ENCODE data around the gene C1orf174.
"Not testable (repeated sequence)": the region's sequence is repeated elsewhere in the genome, so short reads cannot be mapped to it uniquely, and the experiment has no call there.

C1orf174 gene

GRCh38 chr1:3918966-3919611 lies 19.0 kb upstream of the C1orf174 start:
- Mint-ChIP-seq H3K36me3 (ENCODE audit: low read depth) (no peaks in the 10 kb centered on the region), H3K4me1 (ENCODE audit: low read depth) (no peaks in the 10 kb centered on the region), H3K27me3 (ENCODE audit: low read depth) (no peaks in the 10 kb centered on the region), H3K27ac (no peak overlapping the region), H3K4me3 (no peak overlapping the region), H3K9me3 (no peaks in the 10 kb centered on the region)

GRCh38 chr1:3918359-3918758 lies 18.3 kb upstream of the C1orf174 start:
- H3K36me3 Mint-ChIP-seq (ENCODE audit: low read depth); H3K27ac Mint-ChIP-seq; H3K4me1 Mint-ChIP-seq (ENCODE audit: low read depth); H3K4me3 Mint-ChIP-seq; H3K27me3 Mint-ChIP-seq (ENCODE audit: low read depth); H3K9me3 Mint-ChIP-seq: not testable (repeated sequence)

DNA sequence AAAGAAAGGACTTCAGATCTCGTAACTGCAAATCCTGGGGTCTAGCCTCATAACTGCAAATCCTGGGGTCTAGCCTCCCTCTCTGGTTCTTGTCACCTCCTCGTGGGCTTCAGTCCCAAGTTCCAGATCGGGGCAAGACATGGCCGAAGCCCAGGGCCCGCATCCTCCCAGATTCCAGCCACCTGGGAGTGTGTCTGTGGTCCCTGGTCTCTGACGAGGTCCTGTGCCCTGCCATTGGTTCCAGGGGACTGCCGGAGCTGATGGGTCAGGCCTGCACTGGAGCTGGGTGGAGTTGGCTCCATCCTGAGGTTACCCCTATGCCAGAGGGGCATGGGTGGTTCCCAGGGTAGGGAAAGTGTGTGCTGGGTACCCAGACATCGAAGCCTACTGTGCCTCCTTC lies 17.7 kb upstream of the C1orf174 start:
- H3K36me3 Mint-ChIP-seq (ENCODE audit: low read depth), result no peaks in the 10 kb centered on the region
- H3K27me3 Mint-ChIP-seq (ENCODE audit: low read depth), result no peaks in the 10 kb centered on the region
- H3K4me1 Mint-ChIP-seq (ENCODE audit: low read depth), result no peaks in the 10 kb centered on the region
- no peaks in the 10 kb centered on the region for H3K9me3 Mint-ChIP-seq
- H3K4me3 Mint-ChIP-seq, result no peak overlapping the region
- H3K27ac Mint-ChIP-seq, result no peak overlapping the region

DNA sequence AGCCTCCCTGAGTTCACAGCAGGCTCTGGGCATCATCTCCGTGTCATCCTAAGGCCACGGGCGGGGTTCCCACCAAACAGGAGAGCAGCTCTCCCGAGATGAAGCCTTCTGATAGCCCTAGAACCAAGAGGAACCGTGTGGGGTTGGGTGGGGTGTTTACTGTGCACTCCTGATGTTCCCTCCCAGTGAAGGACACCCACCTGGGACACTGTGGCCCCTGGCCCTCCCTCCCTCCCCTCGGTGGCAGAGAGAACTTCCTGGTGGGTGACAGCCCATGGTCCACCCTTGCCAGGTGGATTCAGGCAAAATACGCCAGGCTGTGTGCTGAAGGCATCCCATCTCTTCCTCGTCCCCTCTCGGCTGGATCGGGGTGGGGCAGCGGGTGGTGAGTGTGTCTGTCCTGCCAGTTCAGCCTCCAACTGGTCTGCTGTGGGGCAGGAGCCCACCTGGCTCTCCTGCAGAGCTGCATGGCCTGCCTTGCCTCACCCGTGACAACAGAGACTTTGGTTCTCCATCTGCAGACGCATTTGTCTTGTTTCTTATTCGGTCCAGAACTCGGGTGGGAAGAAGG lies 15.6 kb upstream of the C1orf174 start:
- H3K27me3 Mint-ChIP-seq (ENCODE audit: low read depth), result no peaks in the 10 kb centered on the region
- H3K4me3 Mint-ChIP-seq, result no peak overlapping the region
- no peak overlapping the region for H3K27ac Mint-ChIP-seq
- no peaks in the 10 kb centered on the region for H3K36me3 Mint-ChIP-seq (ENCODE audit: low read depth)
- H3K9me3 Mint-ChIP-seq, result no peaks in the 10 kb centered on the region
- H3K4me1 Mint-ChIP-seq (ENCODE audit: low read depth), result no peaks in the 10 kb centered on the region

- no peak overlapping the region for H3K4me3 Mint-ChIP-seq
- H3K4me1 Mint-ChIP-seq (ENCODE audit: low read depth), result no peaks in the 10 kb centered on the region
- H3K27me3 Mint-ChIP-seq (ENCODE audit: low read depth), result no peaks in the 10 kb centered on the region
- H3K9me3 Mint-ChIP-seq, result no peaks in the 10 kb centered on the region
- H3K27ac Mint-ChIP-seq, result no peak overlapping the region
- H3K36me3 Mint-ChIP-seq (ENCODE audit: low read depth), result no peaks in the 10 kb centered on the region
These were observed 14.8 kb upstream of the C1orf174 start for GRCh38 chr1:3914911-3915310.

GRCh38 chr1:3914331-3914851 lies 14.3 kb upstream of the C1orf174 start:
- Mint-ChIP-seq H3K9me3 (no peaks in the 10 kb centered on the region), H3K4me3 (no peak overlapping the region), H3K36me3 (ENCODE audit: low read depth) (no peaks in the 10 kb centered on the region), H3K27ac (no peak overlapping the region), H3K4me1 (ENCODE audit: low read depth) (no peaks in the 10 kb centered on the region), H3K27me3 (ENCODE audit: low read depth) (no peaks in the 10 kb centered on the region)

DNA sequence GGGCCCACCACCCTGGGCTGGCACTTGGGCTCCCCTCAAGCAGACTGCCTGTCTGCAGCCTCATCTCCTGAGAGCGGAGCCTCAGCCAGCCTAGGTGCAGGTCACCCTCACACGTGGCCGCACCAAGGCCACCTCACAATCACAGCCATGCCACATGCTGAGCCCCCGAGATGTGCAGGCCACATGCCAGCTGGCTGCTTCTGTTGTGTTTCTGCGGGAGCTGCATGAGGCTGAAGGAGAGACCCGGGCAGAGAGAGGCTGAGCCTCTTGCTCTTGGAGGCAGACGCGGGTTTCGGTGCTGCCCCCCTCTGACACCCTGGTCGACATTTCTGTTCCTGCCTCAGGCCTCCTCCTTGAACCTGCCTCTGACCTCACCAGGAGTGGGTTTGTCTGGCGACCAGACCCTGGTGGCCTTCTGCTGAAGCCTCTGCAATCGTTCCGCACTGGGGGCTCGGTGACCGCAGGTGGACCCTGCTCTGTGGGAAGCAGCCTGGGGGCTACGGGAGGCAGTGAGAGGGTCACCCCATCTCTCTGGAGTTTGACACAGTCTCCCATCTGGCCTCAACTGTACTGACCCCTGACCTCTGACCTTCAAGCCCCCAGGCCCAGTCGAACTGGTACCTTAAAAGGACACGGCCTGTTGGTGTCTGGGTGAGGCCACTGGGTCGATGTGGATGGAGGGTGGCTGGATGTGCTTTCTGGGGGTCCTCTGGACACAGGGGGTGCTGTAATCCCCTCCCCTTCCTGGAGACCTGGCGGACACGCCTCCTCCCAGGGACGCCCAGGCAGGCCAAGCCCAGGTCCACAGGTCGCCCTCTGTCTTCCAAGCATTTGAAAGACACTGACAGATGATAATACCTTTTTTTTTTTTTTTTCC lies 13.0 kb upstream of the C1orf174 start:
- Mint-ChIP-seq H3K27me3 (ENCODE audit: low read depth) (no peaks in the 10 kb centered on the region), H3K4me1 (ENCODE audit: low read depth) (no peaks in the 10 kb centered on the region), H3K27ac (no peak overlapping the region), H3K36me3 (ENCODE audit: low read depth) (no peaks in the 10 kb centered on the region), H3K4me3 (no peak overlapping the region), H3K9me3 (no peaks in the 10 kb centered on the region)

- Mint-ChIP-seq H3K36me3 (ENCODE audit: low read depth) (no peaks in the 10 kb centered on the region), H3K4me1 (ENCODE audit: low read depth) (no peaks in the 10 kb centered on the region), H3K27me3 (ENCODE audit: low read depth) (no peaks in the 10 kb centered on the region), H3K9me3 (no peaks in the 10 kb centered on the region), H3K4me3 (no peak overlapping the region), H3K27ac (no peak overlapping the region)
These were observed 12.1 kb upstream of the C1orf174 start for GRCh38 chr1:3911981-3912808.

- Mint-ChIP-seq H3K9me3 (no peaks in the 10 kb centered on the region), H3K4me3 (no peak overlapping the region), H3K36me3 (ENCODE audit: low read depth) (no peaks in the 10 kb centered on the region), H3K27ac (no peak overlapping the region), H3K27me3 (ENCODE audit: low read depth) (no peaks in the 10 kb centered on the region), H3K4me1 (ENCODE audit: low read depth) (no peaks in the 10 kb centered on the region)
These were observed 11.1 kb upstream of the C1orf174 start for GRCh38 chr1:3910857-3911845.

DNA sequence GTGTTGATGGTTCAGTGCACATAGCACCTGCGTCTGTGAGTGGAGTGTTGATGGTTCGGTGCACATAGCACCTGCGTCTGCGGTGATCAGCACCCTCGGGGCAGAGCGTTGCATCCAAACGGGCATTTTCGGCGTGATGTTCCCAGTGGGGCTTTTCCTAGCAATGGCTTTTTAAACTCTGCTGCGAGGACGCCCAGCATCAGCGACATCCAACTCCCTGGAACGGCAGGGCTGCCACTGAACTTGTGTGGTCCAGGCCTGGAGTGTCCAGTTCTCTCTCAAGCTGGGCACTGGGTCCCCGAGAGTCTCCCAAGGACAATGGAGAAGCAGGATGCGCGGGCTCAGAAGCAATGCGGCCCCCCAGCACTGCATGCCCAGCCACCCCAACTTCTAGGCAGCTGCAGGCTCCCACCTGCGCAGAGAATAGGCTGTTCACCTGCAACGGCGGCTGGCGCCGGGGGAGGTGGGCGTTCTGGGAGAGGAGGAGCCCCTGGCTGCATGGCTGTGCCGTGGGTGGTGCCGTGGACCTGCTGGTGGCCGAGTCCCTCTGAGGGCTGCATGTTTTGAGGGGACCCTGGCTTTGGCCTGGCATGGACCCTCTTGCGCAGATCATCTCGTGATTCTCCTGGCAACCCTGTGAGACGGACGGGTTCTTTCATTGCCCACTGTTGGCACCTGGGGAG lies 10.1 kb upstream of the C1orf174 start:
- Mint-ChIP-seq H3K27me3 (ENCODE audit: low read depth) (no peaks in the 10 kb centered on the region), H3K4me1 (ENCODE audit: low read depth) (no peaks in the 10 kb centered on the region), H3K9me3 (no peaks in the 10 kb centered on the region), H3K27ac (no peak overlapping the region), H3K36me3 (ENCODE audit: low read depth) (no peaks in the 10 kb centered on the region), H3K4me3 (no peak overlapping the region)

DNA sequence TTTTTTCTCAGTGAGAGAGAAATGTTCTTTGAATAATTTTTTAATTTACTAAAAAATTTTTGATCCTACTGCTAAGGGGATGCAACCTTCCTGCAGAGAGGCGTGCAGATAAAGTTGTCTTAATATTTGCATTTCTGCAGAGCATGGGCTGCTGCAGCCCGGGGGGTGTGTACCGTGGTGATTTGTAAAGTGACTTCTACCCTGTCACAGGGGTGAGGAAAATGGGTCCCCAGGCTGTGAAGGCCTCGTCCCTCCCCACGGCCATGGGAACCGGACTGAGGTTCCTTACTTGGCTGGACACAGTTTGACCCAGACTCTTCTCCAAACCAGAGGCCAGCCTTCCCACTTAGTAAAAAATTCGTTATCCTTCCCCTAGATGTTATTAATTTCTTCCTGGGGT lies 9.5 kb upstream of the C1orf174 start:
- Mint-ChIP-seq H3K36me3 (ENCODE audit: low read depth) (no peaks in the 10 kb centered on the region), H3K4me1 (ENCODE audit: low read depth) (no peaks in the 10 kb centered on the region), H3K4me3 (no peak overlapping the region), H3K9me3 (no peaks in the 10 kb centered on the region), H3K27ac (no peak overlapping the region), H3K27me3 (ENCODE audit: low read depth) (no peaks in the 10 kb centered on the region)

GRCh38 chr1:3908886-3909517 lies 8.9 kb upstream of the C1orf174 start:
- Mint-ChIP-seq H3K4me3 (no peak overlapping the region), H3K27ac (no peak overlapping the region), H3K36me3 (ENCODE audit: low read depth) (no peaks in the 10 kb centered on the region), H3K27me3 (ENCODE audit: low read depth) (no peaks in the 10 kb centered on the region), H3K4me1 (ENCODE audit: low read depth) (no peaks in the 10 kb centered on the region), H3K9me3 (no peaks in the 10 kb centered on the region)
